Measurements from ENCODE around the gene FAM180B. TPM values are rescaled to one million over a fixed set of nuclear protein-coding genes. Genes with fewer than 3 reads are reported as not detected.
A peak's percentile ranks its signal among the peaks of the same experiment; 100 is the strongest.

Gene FAM180B
- total and polyA plus RNA-seq, 2 of the 13 experiments (the other 11 are each of a cell fraction or from before 2014, with no cell fraction given): 0.40 to 1.0 TPM

GRCh38 chr11:47565340-47566148 is 20.9 kb upstream of the FAM180B start, which contains the start of gene PTPMT1 (continued):
- TF ChIP-seq ZNF687 (CRISPR knock-in tag; IDR thresholded peaks at IDR 0.05) (peak; percentile 93), MZF1 (CRISPR knock-in tag; IDR thresholded peaks at IDR 0.05; ENCODE audit: borderline replicate concordance) (no peak), ZNF44 (CRISPR knock-in tag; IDR thresholded peaks at IDR 0.05) (peak; percentile 58; the same call in 1 of the 2 replicates), ZNF672 (CRISPR knock-in tag; IDR thresholded peaks at IDR 0.05) (no peak), ZNF232 (CRISPR knock-in tag; IDR thresholded peaks at IDR 0.05; ENCODE audit: borderline replicate concordance) (peak; percentile 49; the same call in 1 of the 2 replicates), TOPORS (CRISPR knock-in tag; IDR thresholded peaks at IDR 0.05) (peak; percentile 70; the same call in 1 of the 2 replicates), ZNF205 (CRISPR knock-in tag; IDR thresholded peaks at IDR 0.05) (peak; percentile 50; the same call in 1 of the 2 replicates), SNRNP70 (IDR thresholded peaks at IDR 0.05; ENCODE audit: low read depth, low read length) (no peak), HDAC1 (CRISPR knock-in tag; IDR thresholded peaks at IDR 0.05) (peak; percentile 49), NR2F6 (IDR thresholded peaks at IDR 0.05) (no peak), NR2F6 (CRISPR knock-in tag; IDR thresholded peaks at IDR 0.05) (peak; percentile 4; the same call in 1 of the 2 replicates), ZNF589 (CRISPR knock-in tag; conservative IDR thresholded peaks at IDR 0.05) (0 out of 2 replicates have a peak, but pooled peaks have one; percentile 41), ZSCAN31 (CRISPR knock-in tag; IDR thresholded peaks at IDR 0.05; ENCODE audit: low read depth) (peak; percentile 56), SIX4 (CRISPR knock-in tag; IDR thresholded peaks at IDR 0.05) (no peak), ASH2L (IDR thresholded peaks at IDR 0.05; ENCODE audit: insufficient read length, low read depth, low read length) (peak; percentile 84), THAP11 (CRISPR knock-in tag; IDR thresholded peaks at IDR 0.05) (peak; percentile 75; the same call in 1 of the 2 replicates), KDM5A (IDR thresholded peaks at IDR 0.05; ENCODE audit: borderline replicate concordance, low read length) (0 out of 2 replicates have a peak, but pooled peaks have one; percentile 40), SUZ12 (IDR thresholded peaks at IDR 0.05; ENCODE audit: low read depth, low read length) (no peak), HES4 (CRISPR knock-in tag; IDR thresholded peaks at IDR 0.05; ENCODE audit: borderline replicate concordance) (peak; percentile 67), MAX (IDR thresholded peaks at IDR 0.05) (peak; percentile 94), ZNF784 (CRISPR knock-in tag; IDR thresholded peaks at IDR 0.05; ENCODE audit: borderline replicate concordance) (peak; percentile 49; the same call in 1 of the 2 replicates), JUN (CRISPR knock-in tag; IDR thresholded peaks at IDR 0.05) (0 out of 2 replicates have a peak, but pooled peaks have one; percentile 19), HNRNPL (IDR thresholded peaks at IDR 0.05; ENCODE audit: low read depth, low read length) (0 out of 2 replicates have a peak, but pooled peaks have one; percentile 25), ATF2 (CRISPR knock-in tag; IDR thresholded peaks at IDR 0.05) (0 out of 2 replicates have a peak, but pooled peaks have one; percentile 31)
